B cell (primary cell): Measurements from ENCODE around the gene FREM2. TPM values are rescaled to one million over a fixed set of nuclear protein-coding genes. Genes with fewer than 3 reads are reported as not detected.

Source experiments
- ATAC-seq: fragments of 200-7000 bp; cut with Tn5 transposase; one replicate; pipeline ENCODE4 v1.10.0; 2021; ENCODE audit warnings: low read depth, mild to moderate bottlenecking, moderate number of reproducible peaks, moderate library complexity
- CTCF ChIA-PET: fragments of 350-600 bp; sonication (Branson Sonifier 250); formaldehyde crosslinking; loops from one replicate; lab custom pipeline; 2021; ENCODE audit warnings: antibody characterized with exemption, inconsistent platforms; lab: Charles Lee
- POLR2A ChIA-PET: fragments of 350-600 bp; sonication (Branson Sonifier 250); formaldehyde crosslinking; loops from one replicate; lab custom pipeline; 2021; ENCODE audit warnings: antibody characterized with exemption; lab: Charles Lee
- DNase-seq: peaks from one replicate; pipeline ENCODE4 v3.0.0; 2013
- H2AFZ ChIP-seq: 2 replicates; pipeline ENCODE4 v1.6.1; 2012; ENCODE audit warnings: mild to moderate bottlenecking, low read depth, low read length; ENCODE audit not compliant: insufficient read depth, poor library complexity, severe bottlenecking
- H3K27ac ChIP-seq, 2 donors: 1 replicate in 1 of 2; 2 replicates in 1 of 2; pipeline ENCODE4 v1.5.1; 2012 to 2013; ENCODE audit warnings: low read length in 2 of 2, mild to moderate bottlenecking in 2 of 2, moderate library complexity in 1 of 2
- H3K27me3 ChIP-seq, 4 experiments: fragments of 200-600 bp in 1 of 4; sonication (generic) in 1 of 4; replicated peaks in 1 of 4; 1 replicate in 2 of 4; 2 replicates in 2 of 4; pipeline versions ENCODE4 v1.6.1 to v1.7.0; 2013 to 2016; ENCODE audit warnings: low read length in 3 of 4, mild to moderate bottlenecking in 2 of 4, mixed read lengths in 1 of 4, moderate library complexity in 1 of 4; ENCODE audit not compliant: insufficient read depth in 4 of 4, control insufficient read depth in 3 of 4; ENCODE audit errors: control extremely low read depth in 1 of 4
- H3K36me3 ChIP-seq, 2 experiments: replicated peaks in 1 of 2; 1 replicate in 1 of 2; 2 replicates in 1 of 2; pipeline versions ENCODE4 v1.6.1 to v1.7.1; 2013; ENCODE audit warnings: low read length in 1 of 2; ENCODE audit not compliant: insufficient read depth in 2 of 2, control insufficient read depth in 1 of 2; ENCODE audit errors: control extremely low read depth in 1 of 2, extremely low read depth in 1 of 2
- H3K4me1 ChIP-seq, 2 donors: fragments of 200-600 bp in 1 of 2; sonication (generic) in 1 of 2; 1 replicate in 1 of 2; 2 replicates in 1 of 2; pipeline versions ENCODE4 v1.5.1 to v1.6.1; 2013 to 2017; ENCODE audit warnings: low read length in 2 of 2; ENCODE audit not compliant: control insufficient read depth in 2 of 2, insufficient read depth in 2 of 2
- H3K4me2 ChIP-seq: replicated peaks from 2 replicates; pipeline ENCODE3; 2012; ENCODE audit warnings: mild to moderate bottlenecking, low read depth, low read length; ENCODE audit not compliant: poor library complexity, severe bottlenecking
- H3K4me3 ChIP-seq, 5 experiments: fragments of 200-600 bp in 1 of 5; sonication (generic) in 1 of 5; 1 replicate in 3 of 5; 2 replicates in 2 of 5; pipeline versions ENCODE4 v1.5.1 to v1.7.0; 2011 to 2016; ENCODE audit warnings: low read length in 4 of 5, mild to moderate bottlenecking in 4 of 5, low read depth in 2 of 5, control low read depth in 1 of 5, moderate library complexity in 1 of 5; ENCODE audit not compliant: insufficient read depth in 1 of 5; ENCODE audit errors: control extremely low read depth in 1 of 5, extremely low read depth in 1 of 5
- H3K79me2 ChIP-seq: fragments of 200-600 bp; sonication (generic); one replicate; pipeline ENCODE4 v1.6.0; 2016; ENCODE audit warnings: low read length; ENCODE audit not compliant: control insufficient read depth, insufficient read depth
- H3K9ac ChIP-seq: fragments of 200-600 bp; sonication (generic); 2 replicates; pipeline ENCODE4 v1.6.1; 2017; ENCODE audit warnings: mild to moderate bottlenecking, low read length, moderate library complexity
- H3K9me3 ChIP-seq, 3 donors: one replicate each; pipeline versions ENCODE4 v1.6.1 to v1.7.1; 2013; ENCODE audit warnings: low read length in 2 of 3; ENCODE audit not compliant: control insufficient read depth in 2 of 3, insufficient read depth in 1 of 3; ENCODE audit errors: control extremely low read depth in 1 of 3
- H4K20me1 ChIP-seq: 2 replicates; pipeline ENCODE4 v1.6.0; 2012; ENCODE audit warnings: mild to moderate bottlenecking, low read length; ENCODE audit not compliant: insufficient read depth, control insufficient read depth, poor library complexity, severe bottlenecking
- H3K27ac Mint-ChIP-seq: one replicate; pipeline ENCODE4 v1.8.0; 2021; ENCODE audit warnings: mixed read lengths
- H3K27me3 Mint-ChIP-seq: one replicate; pipeline ENCODE4 v1.8.0; 2021; ENCODE audit warnings: mixed read lengths
- H3K4me1 Mint-ChIP-seq: one replicate; pipeline ENCODE4 v1.8.0; 2021; ENCODE audit warnings: mixed read lengths
- H3K4me3 Mint-ChIP-seq: one replicate; pipeline ENCODE4 v1.8.0; 2021; ENCODE audit warnings: mixed read lengths
- H3K9me3 Mint-ChIP-seq: one replicate; pipeline ENCODE4 v1.8.0; 2022; ENCODE audit warnings: mixed read lengths; ENCODE audit not compliant: insufficient read depth
- EZH2 ChIP-seq: IDR thresholded peaks from 2 replicates; pipeline ENCODE4 v1.6.1; 2012; ENCODE audit warnings: borderline replicate concordance, low read depth, mild to moderate bottlenecking, moderate library complexity, low read length; ENCODE audit not compliant: insufficient read depth, poor library complexity, severe bottlenecking
- WGBS: methylation state at CpG from one replicate; pipeline ENCODE4 v1.1.5; 2013; ENCODE audit warnings: missing lambda C conversion rate; ENCODE audit not compliant: insufficient coverage; 5-methylcytosine and 5-hydroxymethylcytosine counted together
- intact Hi-C: fragments of 100-400 bp; cut with micrococcal nuclease; formaldehyde crosslinking; loops from one replicate; pipeline ENCODE4 v1.10.0; 2022
- polyA plus RNA-seq: library from polyadenylated mRNA; depleted of rRNA; stranded (reverse); fragments of >200 nt; gene quantifications from 2 replicates; pipeline ENCODE4 v1.2.3, GENCODE V29; 2012
- total RNA-seq, 2 donors: library from RNA; stranded (reverse); fragments of 120-200 nt in 1 of 2; gene quantifications; 1 replicate in 1 of 2; 2 replicates in 1 of 2; pipeline versions ENCODE4 v1.2.3 to v1.2.4, GENCODE V29; 2013 to 2022
- TF ChIP-seq, protein P1 (sequence below): fragments of 200-600 bp; IDR thresholded peaks from one replicate; pipeline ENCODE4 v1.8.0; 2022; ENCODE audit warnings: antibody characterized with exemption, mild to moderate bottlenecking

The FREM2 gene
- total and polyA plus RNA-seq, 2 donors (not counting 1 experiment from before 2014, with no cell fraction given), result not detected

DNA sequence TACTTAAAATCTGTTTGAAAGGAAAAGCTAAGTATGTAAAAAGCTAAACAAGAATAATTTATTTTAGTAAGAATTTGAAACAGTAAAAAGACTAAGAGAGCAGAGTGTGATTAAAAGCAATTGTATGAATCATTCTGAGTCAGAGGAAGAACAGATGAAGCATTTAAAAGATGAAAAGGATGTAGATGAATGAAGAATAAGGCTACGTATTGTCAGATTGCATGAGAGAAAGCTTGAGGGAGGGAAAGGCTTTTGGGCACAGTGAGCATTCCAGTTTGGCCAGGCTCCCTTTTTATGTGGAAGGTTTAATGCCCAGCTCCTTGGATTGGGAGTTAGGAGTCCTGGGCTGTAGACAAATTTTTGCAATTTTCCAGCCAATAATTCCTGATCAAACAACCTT, 117.7 kb downstream of the FREM2 start:
- Mint-ChIP-seq H3K27me3 (no peaks in the 10 kb centered on the region), H3K27ac (no peak overlapping the region), H3K4me1 (no peaks in the 10 kb centered on the region), H3K4me3 (no peak overlapping the region), H3K9me3 (peaks cover 3% of the 10 kb centered on the region)
- no peaks in the 10 kb centered on the region for H3K36me3 ChIP-seq
- H3K9ac ChIP-seq, result no peak overlapping the region
- peaks cover 2 to 13% (median 11%) of the 10 kb centered on the region in 3 donors for H3K9me3 ChIP-seq
- no peaks in the 10 kb centered on the region for H3K27me3 ChIP-seq
- no peaks in the 10 kb centered on the region for H3K4me1 ChIP-seq
- H4K20me1 ChIP-seq, result no peaks in the 10 kb centered on the region
- no peak overlapping the region for H3K27ac ChIP-seq
- no peak overlapping the region for H2AFZ ChIP-seq
- POLR2A ChIA-PET, result no interaction called here
- H3K4me3 ChIP-seq, result no peak overlapping the region
- no peaks in the 10 kb centered on the region for H3K79me2 ChIP-seq
- no peak for ATAC-seq
- CTCF ChIA-PET, result no interaction called here
- DNase-seq, result no peak
- intact Hi-C loops, result no loop called here
- no peak for TF ChIP-seq EZH2
- TF ChIP-seq, protein P1, sequence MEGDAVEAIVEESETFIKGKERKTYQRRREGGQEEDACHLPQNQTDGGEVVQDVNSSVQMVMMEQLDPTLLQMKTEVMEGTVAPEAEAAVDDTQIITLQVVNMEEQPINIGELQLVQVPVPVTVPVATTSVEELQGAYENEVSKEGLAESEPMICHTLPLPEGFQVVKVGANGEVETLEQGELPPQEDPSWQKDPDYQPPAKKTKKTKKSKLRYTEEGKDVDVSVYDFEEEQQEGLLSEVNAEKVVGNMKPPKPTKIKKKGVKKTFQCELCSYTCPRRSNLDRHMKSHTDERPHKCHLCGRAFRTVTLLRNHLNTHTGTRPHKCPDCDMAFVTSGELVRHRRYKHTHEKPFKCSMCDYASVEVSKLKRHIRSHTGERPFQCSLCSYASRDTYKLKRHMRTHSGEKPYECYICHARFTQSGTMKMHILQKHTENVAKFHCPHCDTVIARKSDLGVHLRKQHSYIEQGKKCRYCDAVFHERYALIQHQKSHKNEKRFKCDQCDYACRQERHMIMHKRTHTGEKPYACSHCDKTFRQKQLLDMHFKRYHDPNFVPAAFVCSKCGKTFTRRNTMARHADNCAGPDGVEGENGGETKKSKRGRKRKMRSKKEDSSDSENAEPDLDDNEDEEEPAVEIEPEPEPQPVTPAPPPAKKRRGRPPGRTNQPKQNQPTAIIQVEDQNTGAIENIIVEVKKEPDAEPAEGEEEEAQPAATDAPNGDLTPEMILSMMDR, result no peak
- WGBS, result 88% methylated on average over 1 of the region's 1 CpG
- no peak overlapping the region for H3K4me2 ChIP-seq

- Mint-ChIP-seq H3K27me3 (no peaks in the 10 kb centered on the region), H3K27ac (no peak overlapping the region), H3K4me3 (no peak overlapping the region), H3K4me1 (no peaks in the 10 kb centered on the region), H3K9me3 (peaks cover 5% of the 10 kb centered on the region)
- no peak overlapping the region for H2AFZ ChIP-seq
- no peak for DNase-seq
- H3K9me3 ChIP-seq, result peaks cover 0 to 2% (median 0%) of the 10 kb centered on the region in 3 donors
- H3K9ac ChIP-seq, result no peak overlapping the region
- no peak for ATAC-seq
- POLR2A ChIA-PET, result no interaction called here
- H3K79me2 ChIP-seq, result no peaks in the 10 kb centered on the region
- H3K27ac ChIP-seq, result no peak overlapping the region
- H3K4me2 ChIP-seq, result no peak overlapping the region
- H3K4me1 ChIP-seq, result no peaks in the 10 kb centered on the region
- no peak overlapping the region for H3K4me3 ChIP-seq
- intact Hi-C loops, result no loop called here
- TF ChIP-seq EZH2, result no peak
- TF ChIP-seq, protein P1, result no peak
- no peaks in the 10 kb centered on the region for H3K36me3 ChIP-seq
- WGBS, result 43% methylated on average over 1 of the region's 1 CpG
- no peaks in the 10 kb centered on the region for H3K27me3 ChIP-seq
- H4K20me1 ChIP-seq, result no peaks in the 10 kb centered on the region
- CTCF ChIA-PET, result no interaction called here
Observed at GRCh38 chr13:38814331-38814730, 127.5 kb downstream of the FREM2 start.
